ENCODE data around the gene ZNF865. TPM values are rescaled to one million over a fixed set of nuclear protein-coding genes. Genes with fewer than 3 reads are reported as not detected.
"Not testable (repeated sequence)": the region's sequence is repeated elsewhere in the genome, so short reads cannot be mapped to it uniquely, and the experiment has no call there.

Gene ZNF865
- total RNA-seq, 1 experiment from 2014 or later = 13.2 TPM

GRCh38 chr19:55566823-55567222 is 38.6 kb upstream of the ZNF865 start:
- no peaks in the 10 kb centered on the region for H3K27me3 Mint-ChIP-seq (ENCODE audit: insufficient read depth, unreplicated experiment)
- no peaks in the 10 kb centered on the region for H3K4me1 Mint-ChIP-seq (ENCODE audit: low read depth, unreplicated experiment)
- H3K9me3 Mint-ChIP-seq (ENCODE audit: unreplicated experiment) = no peaks in the 10 kb centered on the region
- H3K4me3 ChIP-seq (ENCODE audit: low read depth, low read length) = no peak overlapping the region
- no peak for DNase-seq
- ChIA-PET POLR2A (no interaction called here), CTCF (no interaction called here)
- no peaks in the 10 kb centered on the region for H3K36me3 ChIP-seq (ENCODE audit: control insufficient read depth, insufficient read depth, low read length)
- no peak overlapping the region for H3K27ac Mint-ChIP-seq (ENCODE audit: unreplicated experiment)
- no peaks in the 10 kb centered on the region for H3K27me3 ChIP-seq (replicated peaks; ENCODE audit: control insufficient read depth, insufficient read depth, low read length)
- H3K4me3 Mint-ChIP-seq (ENCODE audit: unreplicated experiment) = no peak overlapping the region
- no TSS peak for BruUV-seq (replicated peaks)
- H3K4me1 ChIP-seq = 0 out of 2 replicates have a peak, but pooled peaks cover 3% of the 10 kb centered on the region
- intact Hi-C loops (cut with micrococcal nuclease; ENCODE audit: unreplicated experiment) = no loop called here
- TF ChIP-seq, protein P1, sequence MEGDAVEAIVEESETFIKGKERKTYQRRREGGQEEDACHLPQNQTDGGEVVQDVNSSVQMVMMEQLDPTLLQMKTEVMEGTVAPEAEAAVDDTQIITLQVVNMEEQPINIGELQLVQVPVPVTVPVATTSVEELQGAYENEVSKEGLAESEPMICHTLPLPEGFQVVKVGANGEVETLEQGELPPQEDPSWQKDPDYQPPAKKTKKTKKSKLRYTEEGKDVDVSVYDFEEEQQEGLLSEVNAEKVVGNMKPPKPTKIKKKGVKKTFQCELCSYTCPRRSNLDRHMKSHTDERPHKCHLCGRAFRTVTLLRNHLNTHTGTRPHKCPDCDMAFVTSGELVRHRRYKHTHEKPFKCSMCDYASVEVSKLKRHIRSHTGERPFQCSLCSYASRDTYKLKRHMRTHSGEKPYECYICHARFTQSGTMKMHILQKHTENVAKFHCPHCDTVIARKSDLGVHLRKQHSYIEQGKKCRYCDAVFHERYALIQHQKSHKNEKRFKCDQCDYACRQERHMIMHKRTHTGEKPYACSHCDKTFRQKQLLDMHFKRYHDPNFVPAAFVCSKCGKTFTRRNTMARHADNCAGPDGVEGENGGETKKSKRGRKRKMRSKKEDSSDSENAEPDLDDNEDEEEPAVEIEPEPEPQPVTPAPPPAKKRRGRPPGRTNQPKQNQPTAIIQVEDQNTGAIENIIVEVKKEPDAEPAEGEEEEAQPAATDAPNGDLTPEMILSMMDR (IDR thresholded peaks at IDR 0.05; ENCODE audit: insufficient read depth in 1 of 2, low read depth in 1 of 2, low read length in 1 of 2, severe bottlenecking in 1 of 2, unreplicated experiment in 1 of 2) = no peak
- no peaks in the 10 kb centered on the region for H3K9me3 ChIP-seq
- no peaks in the 10 kb centered on the region for H3K36me3 Mint-ChIP-seq (ENCODE audit: insufficient read depth, unreplicated experiment)

DNA sequence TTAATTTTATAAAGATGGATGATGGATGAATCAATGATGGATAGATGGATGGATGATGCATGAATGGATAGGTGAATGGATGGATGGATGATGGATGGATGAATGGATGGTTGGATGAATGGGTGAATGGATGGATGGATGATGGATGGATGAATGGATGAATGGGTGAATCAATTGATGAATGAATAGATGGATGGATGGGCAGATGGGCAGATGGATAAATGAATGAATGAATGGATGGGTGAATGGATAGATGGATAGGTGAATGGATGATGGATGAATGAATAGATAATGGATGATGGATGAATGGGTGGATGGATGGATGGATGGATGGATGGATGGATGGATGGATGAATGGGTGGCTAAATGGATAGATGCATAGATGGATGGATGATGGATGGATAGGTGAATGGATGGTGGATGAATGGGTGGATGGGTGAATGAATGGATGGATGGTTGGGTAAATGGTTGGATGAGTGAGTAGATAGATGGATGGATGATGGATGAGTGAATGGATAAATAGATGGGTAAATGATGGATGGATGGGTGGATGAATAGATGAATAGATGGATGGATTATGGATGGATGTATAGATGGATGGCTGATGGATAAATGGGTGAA is 37.6 kb upstream of the ZNF865 start:
- intact Hi-C loops (cut with micrococcal nuclease; ENCODE audit: unreplicated experiment) = no loop called here
- Mint-ChIP-seq H3K4me1 (ENCODE audit: low read depth, unreplicated experiment) (no peaks in the 10 kb centered on the region), H3K27me3 (ENCODE audit: insufficient read depth, unreplicated experiment) (no peaks in the 10 kb centered on the region), H3K4me3 (ENCODE audit: unreplicated experiment) (no peak overlapping the region), H3K9me3 (ENCODE audit: unreplicated experiment) (no peaks in the 10 kb centered on the region), H3K27ac (ENCODE audit: unreplicated experiment) (no peak overlapping the region), H3K36me3 (ENCODE audit: insufficient read depth, unreplicated experiment) (no peaks in the 10 kb centered on the region)
- BruUV-seq (replicated peaks) = no TSS peak
- CTCF ChIA-PET = no interaction called here
- no peaks in the 10 kb centered on the region for H3K9me3 ChIP-seq
- POLR2A ChIA-PET = no interaction called here
- TF ChIP-seq, protein P1 (IDR thresholded peaks at IDR 0.05; ENCODE audit: insufficient read depth in 1 of 2, low read depth in 1 of 2, low read length in 1 of 2, severe bottlenecking in 1 of 2, unreplicated experiment in 1 of 2) = no peak
- no peak overlapping the region for H3K4me3 ChIP-seq (ENCODE audit: low read depth, low read length)
- no peak for DNase-seq
- no peaks in the 10 kb centered on the region for H3K27me3 ChIP-seq (replicated peaks; ENCODE audit: control insufficient read depth, insufficient read depth, low read length)
- no peaks in the 10 kb centered on the region for H3K36me3 ChIP-seq (ENCODE audit: control insufficient read depth, insufficient read depth, low read length)
- H3K4me1 ChIP-seq = 0 out of 2 replicates have a peak, but pooled peaks cover 3% of the 10 kb centered on the region

DNA sequence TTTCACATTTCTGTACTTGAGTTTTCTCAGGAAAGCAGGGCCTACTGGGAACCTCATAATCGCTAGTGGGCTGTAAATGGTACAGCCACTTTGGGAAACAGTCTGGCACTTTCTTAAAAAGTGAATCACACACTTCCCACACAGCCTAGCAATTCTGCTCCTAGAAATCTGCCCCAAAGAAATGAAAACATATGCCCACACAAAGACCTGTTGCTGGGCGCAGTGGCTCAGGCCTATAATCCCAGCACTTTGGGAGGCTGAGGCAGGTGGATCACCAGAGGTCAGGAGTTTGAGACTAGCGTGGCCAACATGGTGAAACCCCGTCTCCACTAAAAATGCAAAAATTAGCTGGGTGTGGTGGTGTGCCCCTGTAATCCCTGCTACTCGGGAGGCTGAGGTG is 36.0 kb upstream of the ZNF865 start:
- H3K27me3 Mint-ChIP-seq (ENCODE audit: insufficient read depth, unreplicated experiment); H3K9me3 Mint-ChIP-seq (ENCODE audit: unreplicated experiment); H3K27me3 ChIP-seq (replicated peaks; ENCODE audit: control insufficient read depth, insufficient read depth, low read length); H3K4me1 ChIP-seq; CTCF ChIA-PET; H3K4me3 Mint-ChIP-seq (ENCODE audit: unreplicated experiment); H3K36me3 Mint-ChIP-seq (ENCODE audit: insufficient read depth, unreplicated experiment); H3K27ac Mint-ChIP-seq (ENCODE audit: unreplicated experiment); DNase-seq; H3K4me3 ChIP-seq (ENCODE audit: low read depth, low read length); H3K36me3 ChIP-seq (ENCODE audit: control insufficient read depth, insufficient read depth, low read length); H3K9me3 ChIP-seq; BruUV-seq (replicated peaks); H3K4me1 Mint-ChIP-seq (ENCODE audit: low read depth, unreplicated experiment); intact Hi-C loops (cut with micrococcal nuclease; ENCODE audit: unreplicated experiment); POLR2A ChIA-PET: not testable (repeated sequence)

DNA sequence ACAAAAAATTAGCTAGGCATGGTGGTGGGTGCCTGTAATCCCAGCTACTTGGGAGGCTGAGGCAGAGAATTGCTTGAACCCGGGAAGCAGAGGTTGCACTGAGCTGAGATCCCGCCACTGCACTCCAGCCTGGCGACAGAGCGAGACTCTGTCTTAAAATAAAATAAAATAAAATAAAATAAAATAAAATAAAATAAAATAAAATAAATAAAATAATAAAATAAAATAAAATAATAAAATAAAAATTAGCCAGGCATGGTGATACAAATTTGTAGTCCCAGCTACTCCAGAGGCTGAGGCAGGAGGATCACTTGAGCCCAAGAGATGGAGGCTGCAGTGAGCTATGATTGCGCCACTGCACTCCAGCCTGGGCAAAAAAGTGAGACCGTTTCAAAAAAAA is 31.5 kb upstream of the ZNF865 start:
- H3K27me3 ChIP-seq (replicated peaks; ENCODE audit: control insufficient read depth, insufficient read depth, low read length); H3K9me3 ChIP-seq; DNase-seq; H3K27ac Mint-ChIP-seq (ENCODE audit: unreplicated experiment); H3K4me1 ChIP-seq; H3K4me3 ChIP-seq (ENCODE audit: low read depth, low read length); CTCF ChIA-PET; H3K4me1 Mint-ChIP-seq (ENCODE audit: low read depth, unreplicated experiment); H3K9me3 Mint-ChIP-seq (ENCODE audit: unreplicated experiment); POLR2A ChIA-PET; intact Hi-C loops (cut with micrococcal nuclease; ENCODE audit: unreplicated experiment); H3K4me3 Mint-ChIP-seq (ENCODE audit: unreplicated experiment); H3K36me3 ChIP-seq (ENCODE audit: control insufficient read depth, insufficient read depth, low read length); H3K27me3 Mint-ChIP-seq (ENCODE audit: insufficient read depth, unreplicated experiment); BruUV-seq (replicated peaks): not testable (repeated sequence)
- peaks cover 22% of the 10 kb centered on the region for H3K36me3 Mint-ChIP-seq (ENCODE audit: insufficient read depth, unreplicated experiment)
